Measurements from ENCODE around the gene BDKRB1. TPM values are rescaled to one million over a fixed set of nuclear protein-coding genes. Genes with fewer than 3 reads are reported as not detected.

BDKRB1 gene
- total RNA-seq, 1 donor from 2014 or later, result not detected

- intact Hi-C loops (cut with DNase I), result no loop called here
- DNase-seq (no peak), ATAC-seq (ENCODE audit: poor library complexity) (no peak)
Observed at GRCh38 chr14:96304956-96305355, 48.9 kb downstream of the BDKRB1 start.

GRCh38 chr14:96307434-96307833, 51.4 kb downstream of the BDKRB1 start:
- no peak for DNase-seq
- intact Hi-C loops (cut with DNase I), result no loop called here
- no peak for ATAC-seq (ENCODE audit: poor library complexity)

- no peak for ATAC-seq (ENCODE audit: poor library complexity)
Observed at GRCh38 chr14:96309133-96309895, 53.3 kb downstream of the BDKRB1 start.

GRCh38 chr14:96309896-96310330, 53.9 kb downstream of the BDKRB1 start:
- no peak for DNase-seq
- no peak for ATAC-seq (ENCODE audit: poor library complexity)
- intact Hi-C loops (cut with DNase I), result no loop called here

More at GRCh38 chr14:96309133-96309895, 53.3 kb downstream of the BDKRB1 start:
- DNase-seq, result no peak
- intact Hi-C loops (cut with DNase I), result no loop called here

GRCh38 chr14:96310906-96311305, 54.9 kb downstream of the BDKRB1 start:
- ATAC-seq (ENCODE audit: poor library complexity), result no peak
- no peak for DNase-seq
- intact Hi-C loops (cut with DNase I), result no loop called here

Other genes with a start within 250 kb of the BDKRB1 start
- 2.4 TPM for gene C14orf132, start 216.8 kb upstream of the BDKRB1 start, total RNA-seq
- 1.2 TPM for gene BDKRB2, start 51.4 kb upstream of the BDKRB1 start, total RNA-seq
- 10.9 TPM for gene ATG2B, start 107.1 kb downstream of the BDKRB1 start, total RNA-seq
- 11.1 TPM for gene GSKIP, start 107.3 kb downstream of the BDKRB1 start, total RNA-seq
- gene AK7, start 135.9 kb downstream of the BDKRB1 start, total RNA-seq, result 0.22 TPM
- gene PAPOLA, start 246.2 kb downstream of the BDKRB1 start, total RNA-seq, result 132 TPM